H1 (cell line): ENCODE data around the gene ILF3. TPM values are rescaled to one million over a fixed set of nuclear protein-coding genes. Genes with fewer than 3 reads are reported as not detected.

ENCODE experiments used
- CTCF ChIA-PET: fragments of 300-600 bp; sonication (Branson Sonifier 250); formaldehyde crosslinking; loops from one replicate; lab custom pipeline; 2021; ENCODE audit not compliant: partially characterized antibody; lab: Charles Lee
- POLR2A ChIA-PET: fragments of 300-600 bp; sonication (Branson Sonifier 250); formaldehyde crosslinking; loops from one replicate; lab custom pipeline; 2021; ENCODE audit warnings: inconsistent platforms; ENCODE audit not compliant: partially characterized antibody; lab: Charles Lee
- DNase-seq, 2 experiments: peaks; one replicate each; pipeline versions ENCODE4 v3.0.0 to v3.0.0-alpha.2; 2010 to 2022; ENCODE audit warnings: low spot score in 2 of 2, low read depth in 1 of 2, mixed read lengths in 1 of 2
- FAIRE-seq: peaks from 2 replicates; lab custom pipeline; 2011; peaks lifted over from hg19 to GRCh38; lab: Jason Lieb, UNC
- H2AFZ ChIP-seq: 2 replicates; pipeline ENCODE4 v1.8.1; 2012; ENCODE audit warnings: low read length, inconsistent platforms
- H2AK5ac ChIP-seq: 2 replicates; pipeline ENCODE4 v1.6.1; 2013; ENCODE audit warnings: low read depth, low read length
- H2BK120ac ChIP-seq: replicated peaks from 2 replicates; pipeline ENCODE3; 2013; ENCODE audit warnings: low read depth, low read length, inconsistent platforms
- H2BK12ac ChIP-seq: 2 replicates; pipeline ENCODE4 v1.6.1; 2013; ENCODE audit warnings: low read depth, low read length
- H2BK15ac ChIP-seq: 2 replicates; pipeline ENCODE4 v1.6.1; 2013; ENCODE audit warnings: low read length
- H2BK20ac ChIP-seq: 2 replicates; pipeline ENCODE4 v1.6.1; 2013; ENCODE audit warnings: low read length
- H2BK5ac ChIP-seq: 2 replicates; pipeline ENCODE4 v1.6.1; 2013; ENCODE audit warnings: low read depth, low read length
- H3K14ac ChIP-seq: 2 replicates; pipeline ENCODE4 v1.6.1; 2013; ENCODE audit warnings: inconsistent platforms; ENCODE audit not compliant: insufficient read length
- H3K18ac ChIP-seq: 2 replicates; pipeline ENCODE4 v1.6.1; 2013; ENCODE audit warnings: low read length; ENCODE audit errors: extremely low read depth
- H3K23ac ChIP-seq: 2 replicates; pipeline ENCODE4 v1.6.1; 2013; ENCODE audit warnings: inconsistent platforms; ENCODE audit not compliant: insufficient read length
- H3K23me2 ChIP-seq: 2 replicates; pipeline ENCODE4 v1.6.1; 2013; ENCODE audit warnings: low read depth, low read length
- H3K27ac ChIP-seq: 2 replicates; pipeline ENCODE4 v1.6.1; 2011; ENCODE audit warnings: low read depth, low read length, inconsistent platforms
- H3K27me3 ChIP-seq, 4 experiments: replicated peaks in 1 of 4; 1 replicate in 1 of 4; 2 replicates in 3 of 4; pipeline versions ENCODE4 v1.6.1 to v1.8.1; 2011 to 2013; ENCODE audit warnings: low read length in 3 of 4, mild to moderate bottlenecking in 3 of 4, inconsistent platforms in 2 of 4, mixed read lengths in 2 of 4, moderate library complexity in 1 of 4; ENCODE audit not compliant: control insufficient read depth in 3 of 4, insufficient read depth in 3 of 4; ENCODE audit errors: extremely low read depth in 1 of 4
- H3K36me3 ChIP-seq, 4 experiments: 2 replicates each; pipeline versions ENCODE4 v1.6.1 to v1.8.1; 2011 to 2013; ENCODE audit warnings: mild to moderate bottlenecking in 4 of 4, low read length in 3 of 4, moderate library complexity in 2 of 4, control low read depth in 1 of 4, inconsistent platforms in 1 of 4; ENCODE audit not compliant: insufficient read depth in 4 of 4, control insufficient read depth in 2 of 4
- H3K4ac ChIP-seq: replicated peaks from 2 replicates; pipeline ENCODE3; 2013; ENCODE audit warnings: low read length, low read depth, mixed read lengths, inconsistent platforms; ENCODE audit not compliant: insufficient read length
- H3K4me1 ChIP-seq, 4 experiments: replicated peaks in 1 of 4; 1 replicate in 1 of 4; 2 replicates in 3 of 4; pipeline versions ENCODE4 v1.6.1 to v1.8.1; 2011 to 2013; ENCODE audit warnings: low read length in 3 of 4, inconsistent platforms in 2 of 4, mixed read lengths in 1 of 4; ENCODE audit not compliant: insufficient read depth in 4 of 4, control insufficient read depth in 3 of 4
- H3K4me2 ChIP-seq, 2 experiments: 2 replicates each; pipeline versions ENCODE4 v1.6.1 to v1.8.1; 2011 to 2013; ENCODE audit warnings: low read depth in 2 of 2, low read length in 2 of 2, control low read depth in 1 of 2, inconsistent platforms in 1 of 2, mild to moderate bottlenecking in 1 of 2; ENCODE audit not compliant: insufficient read depth in 1 of 2
- H3K4me3 ChIP-seq, 4 experiments: fragments of 200-600, 300-600 bp in 1 of 4; sonication (generic), shearing (Covaris generic), sonication (Bioruptor Twin) in 1 of 4; 2 replicates each; pipeline versions ENCODE4 v1.5.1 to v1.8.1; 2011 to 2016; ENCODE audit warnings: low read length in 4 of 4, low read depth in 3 of 4, control low read depth in 2 of 4, inconsistent platforms in 2 of 4, mild to moderate bottlenecking in 2 of 4, mixed read lengths in 1 of 4, moderate library complexity in 1 of 4; ENCODE audit not compliant: insufficient read depth in 2 of 4; ENCODE audit errors: extremely low read depth in 1 of 4
- H3K56ac ChIP-seq: replicated peaks from 2 replicates; pipeline ENCODE3; 2013; ENCODE audit warnings: low read depth, mild to moderate bottlenecking, mixed read lengths, low read length, inconsistent platforms; ENCODE audit not compliant: insufficient read length
- H3K79me1 ChIP-seq: 2 replicates; pipeline ENCODE4 v1.6.1; 2013; ENCODE audit warnings: low read depth, low read length, control low read depth
- H3K79me2 ChIP-seq, 2 experiments: 2 replicates each; pipeline versions ENCODE4 v1.6.1 to v1.8.1; 2012 to 2013; ENCODE audit warnings: low read length in 2 of 2, mild to moderate bottlenecking in 2 of 2, inconsistent platforms in 1 of 2; ENCODE audit not compliant: insufficient read depth in 2 of 2, control insufficient read depth in 1 of 2
- H3K9ac ChIP-seq, 4 experiments: replicated peaks in 1 of 4; 1 replicate in 1 of 4; 2 replicates in 3 of 4; pipeline versions ENCODE4 v1.6.1 to v1.8.1; 2011 to 2013; ENCODE audit warnings: low read depth in 3 of 4, low read length in 3 of 4, control low read depth in 2 of 4, mild to moderate bottlenecking in 2 of 4, moderate library complexity in 2 of 4, inconsistent platforms in 1 of 4; ENCODE audit errors: extremely low read depth in 1 of 4
- H3K9me3 ChIP-seq, 2 experiments: 2 replicates each; pipeline versions ENCODE4 v1.6.1 to v1.8.1; 2012 to 2013; ENCODE audit warnings: mild to moderate bottlenecking in 2 of 2, moderate library complexity in 2 of 2, control low read depth in 1 of 2, inconsistent platforms in 1 of 2, low read depth in 1 of 2, low read length in 1 of 2, mixed read lengths in 1 of 2; ENCODE audit not compliant: insufficient read depth in 2 of 2
- H4K20me1 ChIP-seq, 2 experiments: replicated peaks in 1 of 2; 2 replicates each; pipeline versions ENCODE3 to v1.8.1; 2011 to 2013; ENCODE audit warnings: inconsistent platforms in 2 of 2, low read length in 2 of 2, mild to moderate bottlenecking in 1 of 2; ENCODE audit not compliant: insufficient read depth in 2 of 2, control insufficient read depth in 1 of 2
- H4K5ac ChIP-seq: 2 replicates; pipeline ENCODE4 v1.6.1; 2013; ENCODE audit warnings: low read length, low read depth, mixed read lengths, inconsistent platforms; ENCODE audit not compliant: insufficient read length
- H4K8ac ChIP-seq: 2 replicates; pipeline ENCODE4 v1.8.0; 2013; ENCODE audit warnings: mild to moderate bottlenecking, moderate library complexity, low read length, inconsistent platforms; ENCODE audit not compliant: insufficient read depth; ENCODE audit errors: extremely low read depth
- H4K91ac ChIP-seq: replicated peaks from 2 replicates; pipeline ENCODE3; 2013; ENCODE audit warnings: low read length, mixed read lengths, inconsistent platforms; ENCODE audit not compliant: insufficient read length
- CEBPB ChIP-seq: IDR thresholded peaks from 2 replicates; pipeline ENCODE4 v1.6.1; 2012; ENCODE audit warnings: low read depth, low read length
- KDM4A ChIP-seq: IDR thresholded peaks from one replicate; pipeline ENCODE4 v1.7.1; 2012; ENCODE audit warnings: low read depth, mild to moderate bottlenecking, moderate library complexity, low read length, inconsistent platforms; ENCODE audit not compliant: severe bottlenecking
- RNF2 ChIP-seq: fragments of 200-900, 300-1000 bp; sonication (generic); IDR thresholded peaks from 2 replicates; pipeline ENCODE4 v1.7.1; 2016; ENCODE audit warnings: borderline replicate concordance, low read depth, mild to moderate bottlenecking, antibody characterized with exemption, low read length; ENCODE audit not compliant: poor library complexity, severe bottlenecking; ENCODE audit errors: missing control alignments
- SP4 ChIP-seq: IDR thresholded peaks from 2 replicates; pipeline ENCODE4 v1.6.1; 2012; ENCODE audit warnings: low read length, inconsistent platforms
- TAF1 ChIP-seq: IDR thresholded peaks from 2 replicates; pipeline ENCODE4 v1.6.1; 2011; ENCODE audit warnings: mild to moderate bottlenecking, low read depth, low read length
- YY1 ChIP-seq: IDR thresholded peaks from 2 replicates; pipeline ENCODE4 v1.6.1; 2011; ENCODE audit warnings: low read depth, mild to moderate bottlenecking, low read length
- ZNF274 ChIP-seq: IDR thresholded peaks from 2 replicates; pipeline ENCODE4 v1.7.0; 2012; ENCODE audit warnings: low read length, borderline replicate concordance; ENCODE audit errors: extremely low read depth
- WGBS, 2 experiments: shearing (Covaris generic) in 1 of 2; methylation state at CpG; one replicate each; pipeline versions ENCODE4 v1.1.6 to v1.1.7; 2013 to 2015; ENCODE audit warnings: low lambda C conversion rate in 2 of 2, mixed read lengths in 2 of 2, inconsistent platforms in 1 of 2, low coverage in 1 of 2, missing lambda C conversion rate in 1 of 2; ENCODE audit not compliant: insufficient replicate concordance in 2 of 2, insufficient coverage in 1 of 2, insufficient read length in 1 of 2; ENCODE audit errors: extremely low coverage in 1 of 2, missing lambda C conversion rate in 1 of 2; 5-methylcytosine and 5-hydroxymethylcytosine counted together
- long read RNA-seq, 2 experiments: library from RNA in 1 of 2; library from capped mRNA in 1 of 2; stranded (forward); transcript quantifications; one replicate each; pipeline ENCODE4 v2.0.0, GENCODE V29; 2021; ENCODE audit warnings: inconsistent platforms in 1 of 2
- polyA minus RNA-seq, 3 experiments: library from RNA; depleted of rRNA, polyadenylated mRNA; stranded (reverse); fragments of >200 nt; gene quantifications; 1 replicate in 2 of 3; 2 replicates in 1 of 3; pipeline ENCODE4 v1.2.3, GENCODE V29; 2011
- polyA plus RNA-seq, 7 experiments: library from polyadenylated mRNA; depleted of rRNA in 3 of 7; stranded (reverse) in 5 of 7; unstranded in 2 of 7; fragments of >200 nt in 5 of 7; fragments of 200-250 nt in 2 of 7; gene quantifications; 1 replicate in 5 of 7; 2 replicates in 1 of 7; 4 replicates in 1 of 7; pipeline versions ENCODE4 v1.2.1 to v1.2.3, GENCODE V29; 2011 to 2013; ENCODE audit warnings: missing spikeins in 2 of 7, mixed read lengths in 2 of 7
- total RNA-seq: library from RNA; stranded (reverse); fragmentation: NEBNext Ultra II Directional; extraction: Animal tissue kit (Norgen Biotek cat#: 25700); gene quantifications from 2 replicates; pipeline ENCODE4 v1.2.1, GENCODE V29; 2021

Gene ILF3
- 675 and 695 TPM in 2 replicates for total RNA-seq
- polyA plus RNA-seq (2011; rRNA removed) = 291 and 412 TPM in 2 replicates
- polyA plus RNA-seq (2011; cell fraction: cytosol; rRNA removed) = 422 TPM
- polyA plus RNA-seq (2011; cell fraction: nucleus; rRNA removed) = 936 TPM
- 420 to 558 TPM (median 549 TPM) in 4 replicates for polyA plus RNA-seq (2012, experiment 1 of 2)
- 262 TPM for polyA plus RNA-seq (2012, experiment 2 of 2)
- 360 TPM for polyA plus RNA-seq (2013, experiment 1 of 2)
- 337 TPM for polyA plus RNA-seq (2013, experiment 2 of 2)
- polyA minus RNA-seq (2011; rRNA and poly(A)+ RNA removed) = 399 and 421 TPM in 2 replicates
- polyA minus RNA-seq (2011; cell fraction: cytosol; rRNA and poly(A)+ RNA removed) = 267 TPM
- 311 TPM for polyA minus RNA-seq (2011; cell fraction: nucleus; rRNA and poly(A)+ RNA removed)
- long read RNA-seq, experiment 1, transcript ILF3-221 (3 exons, 2,579 nt) = major isoform, 11 of 285 reads
- long read RNA-seq, experiment 1, partial matches to known transcripts = 213 of 285 reads
- long read RNA-seq, experiment 1, other reads (novel, unspliced or antisense) = 54 of 285 reads
- long read RNA-seq, experiment 2, transcript ILF3-221 (3 exons, 2,579 nt) = major isoform, 37 of 144 reads
- long read RNA-seq, experiment 2, partial matches to known transcripts = 31 of 144 reads
- long read RNA-seq, experiment 2, other reads (novel, unspliced or antisense) = 74 of 144 reads

GRCh38 chr19:10653732-10654609, at the start of gene ILF3:
Gene ILF3, plus strand, starts transcription at chr19:10654346. Its CDS starts 16,260 bp downstream, at chr19:10670606.
- Histone ChIP-seq H3K4me3 (peak within 1 kb of the TSS; percentile 99 to 100 (median 100)), H3K27me3 (no peaks in the 10 kb centered on the region), H3K4me2 (peak within 1 kb of the TSS; percentile 96 to 98), H2BK12ac (peak within 1 kb of the TSS; percentile 96; the same call in 1 of the 2 replicates), H2BK120ac (peak within 1 kb of the TSS; percentile 16), H3K9me3 (no peaks in the 10 kb centered on the region), H3K4me1 (0 out of 7 replicates have a peak, but pooled peaks cover 0 to 2% (median 0%) of the 10 kb centered on the region in 4 experiments), H3K27ac (peak within 1 kb of the TSS; percentile 98), H4K8ac (peak within 1 kb of the TSS; percentile 100), H3K14ac (no peak within 1 kb of the TSS), H3K79me1 (no peaks in the 10 kb centered on the region; the same call in 1 of the 2 replicates), H3K56ac (peak within 1 kb of the TSS; percentile 93), H2BK5ac (peak within 1 kb of the TSS; percentile 97), H3K9ac (peak within 1 kb of the TSS; percentile 100), H3K23ac (no peak within 1 kb of the TSS), H3K79me2 (peaks cover 40 to 57% of the 10 kb centered on the region in 2 experiments), H2AK5ac (peak within 1 kb of the TSS; percentile 100), H2AFZ (no peak within 1 kb of the TSS), H4K91ac (peak within 1 kb of the TSS; percentile 100), H3K23me2 (peaks cover 13% of the 10 kb centered on the region), H4K20me1 (peaks cover 8 to 21% of the 10 kb centered on the region in 2 experiments), H4K5ac (peak within 1 kb of the TSS; percentile 97), H2BK20ac (no peak within 1 kb of the TSS), H3K18ac (peak within 1 kb of the TSS; percentile 98), H3K4ac (peak within 1 kb of the TSS; percentile 84), H3K36me3 (peaks cover 7 to 34% (median 12%) of the 10 kb centered on the region in 4 experiments; a peak in 6 of 8 replicates), H2BK15ac (peak within 1 kb of the TSS; percentile 76; the same call in 1 of the 2 replicates)
- DNase-seq (peak; percentile 97 to 100), FAIRE-seq (peak; percentile 90)
- 3% methylated on average over 36 of the region's 91 CpGs; no CpG with 5 or more reads in 1 of the 2 experiments for WGBS, 2 experiments
- ChIA-PET POLR2A (interaction anchor here (0.7 to 59.0 kb wide), 10 partner anchors 8 to 85 kb away, joined by 3 to 1874 read pairs (median 4); partner anchors contain the start of genes CDKN2D, DNM2 and QTRT1), CTCF (interaction anchor here (2.3 to 14.2 kb wide), 2 partner anchors 11 to 72 kb away, joined by 14 to 267 read pairs; no protein-coding TSS in a partner anchor)
- TF ChIP-seq YY1 = peak; percentile 99
- TF ChIP-seq SP4 = peak; percentile 98
- TF ChIP-seq TAF1 = peak; percentile 88
- TF ChIP-seq RNF2 = no peak
- no peak for TF ChIP-seq ZNF274
- TF ChIP-seq KDM4A = peak; percentile 61
- peak; percentile 29; the same call in 1 of the 2 replicates for TF ChIP-seq CEBPB
